ENCODE results near the gene SON. TPM values are rescaled to one million over a fixed set of nuclear protein-coding genes. Genes with fewer than 3 reads are reported as not detected.

Gene SON
- total RNA-seq, 3 donors from 2014 or later: 240 to 293 (median 254) TPM

DNA sequence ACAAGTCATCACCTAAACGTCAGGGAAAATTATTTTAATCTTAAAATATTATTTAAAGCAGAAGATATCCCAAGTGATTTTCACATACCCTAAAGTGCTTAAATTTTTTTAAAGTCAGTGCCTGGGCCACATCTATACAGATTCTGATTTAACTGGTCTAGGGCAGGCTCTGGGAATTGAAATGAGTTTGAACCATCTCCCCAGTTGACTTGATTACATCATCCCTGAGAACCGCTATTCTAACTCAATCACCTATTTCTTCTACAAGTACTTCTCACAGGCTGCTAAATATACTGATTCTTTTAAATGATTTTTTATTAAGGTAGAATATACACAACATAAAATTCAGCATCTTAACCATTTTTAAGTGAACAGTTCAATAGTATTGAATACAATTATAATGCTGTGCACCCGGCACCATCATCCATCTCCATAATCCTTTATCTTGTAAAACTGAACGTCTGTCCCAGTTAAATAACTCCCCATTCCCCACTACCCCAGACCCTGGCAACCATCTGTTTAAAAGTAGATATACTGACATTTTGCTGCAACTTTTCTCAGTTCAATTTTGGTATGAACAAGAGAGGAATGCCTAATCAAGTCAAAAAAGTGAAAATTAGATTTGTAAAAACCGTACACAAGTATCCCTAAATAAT lies 20.4 kb upstream of the SON start:
- H3K9me3 ChIP-seq: no peaks in the 10 kb centered on the region
- DNase-seq (no peak), ATAC-seq (no peak)
- H3K4me1 ChIP-seq (ENCODE audit: low read depth): no peaks in the 10 kb centered on the region
- TF ChIP-seq, protein P1, sequence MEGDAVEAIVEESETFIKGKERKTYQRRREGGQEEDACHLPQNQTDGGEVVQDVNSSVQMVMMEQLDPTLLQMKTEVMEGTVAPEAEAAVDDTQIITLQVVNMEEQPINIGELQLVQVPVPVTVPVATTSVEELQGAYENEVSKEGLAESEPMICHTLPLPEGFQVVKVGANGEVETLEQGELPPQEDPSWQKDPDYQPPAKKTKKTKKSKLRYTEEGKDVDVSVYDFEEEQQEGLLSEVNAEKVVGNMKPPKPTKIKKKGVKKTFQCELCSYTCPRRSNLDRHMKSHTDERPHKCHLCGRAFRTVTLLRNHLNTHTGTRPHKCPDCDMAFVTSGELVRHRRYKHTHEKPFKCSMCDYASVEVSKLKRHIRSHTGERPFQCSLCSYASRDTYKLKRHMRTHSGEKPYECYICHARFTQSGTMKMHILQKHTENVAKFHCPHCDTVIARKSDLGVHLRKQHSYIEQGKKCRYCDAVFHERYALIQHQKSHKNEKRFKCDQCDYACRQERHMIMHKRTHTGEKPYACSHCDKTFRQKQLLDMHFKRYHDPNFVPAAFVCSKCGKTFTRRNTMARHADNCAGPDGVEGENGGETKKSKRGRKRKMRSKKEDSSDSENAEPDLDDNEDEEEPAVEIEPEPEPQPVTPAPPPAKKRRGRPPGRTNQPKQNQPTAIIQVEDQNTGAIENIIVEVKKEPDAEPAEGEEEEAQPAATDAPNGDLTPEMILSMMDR (IDR thresholded peaks at IDR 0.05): no peak
- H3K36me3 ChIP-seq (ENCODE audit: low read depth): no peaks in the 10 kb centered on the region
- intact Hi-C loops (cut with DNase I, micrococcal nuclease): no loop called here
- H3K4me3 ChIP-seq: no peak overlapping the region

DNA sequence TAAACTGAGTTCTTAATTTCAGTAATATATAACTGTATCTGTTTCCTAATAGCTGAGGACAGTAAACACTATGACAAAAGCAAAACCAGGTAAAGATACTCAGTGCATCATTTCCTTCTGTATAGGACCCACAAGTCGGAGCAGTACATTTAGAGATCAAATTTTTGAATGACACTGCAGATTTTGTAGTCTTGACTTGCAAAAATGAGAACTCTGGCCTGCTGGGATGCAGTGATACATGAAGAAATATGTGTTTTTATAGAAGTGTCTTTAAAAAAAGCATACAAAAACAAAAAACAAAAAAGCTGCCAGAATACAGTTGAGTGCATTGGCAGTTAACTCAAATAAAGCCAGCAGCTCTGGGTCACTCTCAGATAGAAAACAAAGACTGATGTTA lies 19.9 kb upstream of the SON start:
- no peak for ATAC-seq
- no peaks in the 10 kb centered on the region for H3K9me3 ChIP-seq
- no peak overlapping the region for H3K4me3 ChIP-seq
- DNase-seq: no peak
- H3K4me1 ChIP-seq (ENCODE audit: low read depth): no peaks in the 10 kb centered on the region
- no peaks in the 10 kb centered on the region for H3K36me3 ChIP-seq (ENCODE audit: low read depth)
- intact Hi-C loops (cut with DNase I, micrococcal nuclease): no loop called here
- TF ChIP-seq, protein P1 (IDR thresholded peaks at IDR 0.05): no peak

DNA sequence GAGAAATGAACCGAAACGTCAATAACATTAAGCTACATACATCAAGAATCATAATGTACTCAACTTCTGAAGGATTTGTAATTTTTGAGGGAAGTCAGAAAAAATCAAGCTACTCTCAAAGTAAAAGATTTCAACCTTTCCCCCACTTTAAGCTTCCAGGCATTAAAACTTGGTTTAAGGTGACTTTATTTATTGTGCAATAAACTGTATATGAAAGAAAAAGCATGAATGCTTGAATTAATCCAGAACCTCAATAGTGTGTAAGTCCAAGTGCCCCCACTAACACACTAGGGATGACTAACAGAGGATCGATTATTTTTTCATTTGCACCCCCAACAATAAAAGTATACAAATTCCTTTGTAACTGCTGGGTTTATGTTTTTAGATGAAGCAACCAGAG lies 11.8 kb upstream of the SON start:
- DNase-seq: no peak

DNA sequence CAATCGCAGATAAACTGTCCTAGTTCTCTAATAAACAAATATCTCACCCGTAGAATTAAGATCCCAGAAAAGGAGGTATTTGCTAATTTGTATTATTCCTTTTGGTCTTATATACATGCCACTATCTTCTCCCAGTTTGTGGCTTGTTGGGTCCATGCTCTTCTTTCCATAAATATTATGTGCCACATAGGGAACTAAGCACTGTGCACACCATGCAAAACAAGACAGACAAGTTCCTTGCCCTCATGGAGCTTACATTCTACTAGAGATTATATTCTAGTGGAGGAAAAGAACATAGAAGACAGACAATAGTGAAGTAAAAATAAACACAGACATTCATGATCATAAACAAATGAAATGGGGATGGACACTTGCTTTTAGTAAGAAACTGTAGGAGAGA lies 5.6 kb upstream of the SON start:
- ATAC-seq: no peak
- no peak for DNase-seq
- TF ChIP-seq, protein P1 (IDR thresholded peaks at IDR 0.05): no peak
- Histone ChIP-seq H3K4me3 (no peak overlapping the region), H3K4me1 (ENCODE audit: low read depth) (peaks cover 11% of the 10 kb centered on the region), H3K9me3 (no peaks in the 10 kb centered on the region), H3K36me3 (ENCODE audit: low read depth) (no peaks in the 10 kb centered on the region)
- intact Hi-C loops (cut with DNase I, micrococcal nuclease): no loop called here

More for the DNA sequence above, 11.8 kb upstream of the SON start:
- H3K4me1 ChIP-seq (ENCODE audit: low read depth): no peaks in the 10 kb centered on the region
- no peak overlapping the region for H3K4me3 ChIP-seq
- H3K9me3 ChIP-seq: no peaks in the 10 kb centered on the region
- intact Hi-C loops (cut with DNase I, micrococcal nuclease): no loop called here
- no peaks in the 10 kb centered on the region for H3K36me3 ChIP-seq (ENCODE audit: low read depth)
- no peak for ATAC-seq
- TF ChIP-seq, protein P1 (IDR thresholded peaks at IDR 0.05): no peak

DNA sequence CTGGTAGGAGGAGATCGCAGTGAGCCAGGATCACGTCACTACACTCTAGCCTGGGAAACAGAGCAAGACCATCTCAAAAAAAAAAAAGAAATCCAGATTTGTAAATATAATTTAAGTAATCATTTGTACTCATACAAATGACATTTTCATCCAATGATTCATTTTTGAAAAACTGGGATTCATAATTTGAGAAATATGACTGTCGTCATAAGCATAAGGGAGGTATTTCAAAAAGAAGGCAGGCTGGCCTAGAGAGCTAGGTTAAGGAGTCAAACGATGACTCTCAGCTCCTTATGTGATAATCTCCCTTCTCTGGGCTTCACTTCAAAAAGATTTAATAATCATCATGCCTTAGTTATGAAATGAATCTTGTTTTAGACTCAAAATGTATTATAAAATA lies 3.2 kb upstream of the SON start:
- TF ChIP-seq, protein P1 (IDR thresholded peaks at IDR 0.05): no peak
- no peak overlapping the region for H3K4me3 ChIP-seq
- ATAC-seq (no peak), DNase-seq (no peak)
- H3K4me1 ChIP-seq (ENCODE audit: low read depth): peaks cover 14% of the 10 kb centered on the region
- intact Hi-C loops (cut with DNase I, micrococcal nuclease): no loop called here
- no peaks in the 10 kb centered on the region for H3K9me3 ChIP-seq
- H3K36me3 ChIP-seq (ENCODE audit: low read depth): peaks cover 4% of the 10 kb centered on the region

DNA sequence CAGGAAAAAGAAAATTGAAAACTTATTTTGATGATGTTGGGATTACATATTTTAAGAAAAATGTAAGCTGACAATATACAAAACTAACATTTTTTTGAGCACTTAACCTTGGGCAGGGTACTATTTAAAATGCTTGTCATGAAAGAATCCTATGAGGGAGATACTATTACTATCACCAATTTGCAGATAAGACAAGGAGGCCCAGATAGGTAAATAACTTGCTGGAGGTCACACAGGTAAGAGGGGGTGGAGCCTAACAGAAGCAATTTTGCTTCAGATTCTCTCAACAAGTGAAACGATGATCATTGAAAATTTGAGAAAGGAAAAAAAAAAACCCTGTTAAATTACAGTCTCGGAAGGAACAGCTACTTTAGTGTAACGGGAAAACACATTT lies 2.1 kb upstream of the SON start:
- no peak for DNase-seq
- H3K4me3 ChIP-seq: no peak overlapping the region
- peaks cover 4% of the 10 kb centered on the region for H3K36me3 ChIP-seq (ENCODE audit: low read depth)
- intact Hi-C loops (cut with DNase I, micrococcal nuclease): no loop called here
- H3K9me3 ChIP-seq: no peaks in the 10 kb centered on the region
- no peak for ATAC-seq
- TF ChIP-seq, protein P1 (IDR thresholded peaks at IDR 0.05): no peak
- H3K4me1 ChIP-seq (ENCODE audit: low read depth): peaks cover 25% of the 10 kb centered on the region

Measured in mucosa of descending colon (tissue), 3 donors.